ENCODE results near the gene TRIM23. TPM values are rescaled to one million over a fixed set of nuclear protein-coding genes. Genes with fewer than 3 reads are reported as not detected.
"Not testable (repeated sequence)": the region's sequence is repeated elsewhere in the genome, so short reads cannot be mapped to it uniquely, and the experiment has no call there.

TRIM23 gene
- total and polyA plus RNA-seq, 5 donors from 2014 or later = 10.3 to 20.6 (median 12.0) TPM

- Mint-ChIP-seq H3K9me3 (peaks cover 0 to 3% (median 0%) of the 10 kb centered on the region in 7 donors), H3K36me3 (peaks cover 10% of the 10 kb centered on the region), H3K27me3 (peaks cover 11% of the 10 kb centered on the region), H3K27ac (no peak overlapping the region), H3K4me3 (no peak overlapping the region), H3K4me1 (peaks cover 26 to 59% (median 43%) of the 10 kb centered on the region in 4 donors)
- ATAC-seq (ENCODE audit: low read depth in 2 of 2) = no peak
- Histone ChIP-seq H3K36me3 (ENCODE audit: control insufficient read depth, insufficient read depth, low read length) (peaks cover 18% of the 10 kb centered on the region), H3K27ac (ENCODE audit: insufficient read depth, low read length, poor library complexity, severe bottlenecking) (no peak overlapping the region), H3K27me3 (ENCODE audit: control insufficient read depth, insufficient read depth, low read length) (no peaks in the 10 kb centered on the region), H3K4me1 (ENCODE audit: control insufficient read depth, insufficient read depth, low read length, poor library complexity, severe bottlenecking) (peaks cover 28% of the 10 kb centered on the region), H3K9me3 (ENCODE audit: control insufficient read depth in 2 of 2, low read length in 2 of 2) (no peaks in the 10 kb centered on the region), H3K4me3 (ENCODE audit: low read depth, low read length) (no peak overlapping the region)
- no peak for DNase-seq
Observed at GRCh38 chr5:65620021-65620420, 4.1 kb downstream of the TRIM23 start.

GRCh38 chr5:65612298-65612907 lies 11.7 kb downstream of the TRIM23 start:
- Mint-ChIP-seq H3K9me3 (no peaks in the 10 kb centered on the region), H3K36me3 (peaks cover 56% of the 10 kb centered on the region), H3K27me3 (no peaks in the 10 kb centered on the region), H3K4me1 (peaks cover 13 to 27% (median 19%) of the 10 kb centered on the region in 4 donors), H3K27ac (no peak overlapping the region), H3K4me3 (no peak overlapping the region)
- no peak for DNase-seq
- ATAC-seq (ENCODE audit: low read depth in 2 of 2) = no peak
- no peaks in the 10 kb centered on the region for H3K27me3 ChIP-seq (ENCODE audit: control insufficient read depth, insufficient read depth, low read length)
- H3K9me3 ChIP-seq (ENCODE audit: control insufficient read depth in 2 of 2, low read length in 2 of 2) = no peaks in the 10 kb centered on the region
- no peaks in the 10 kb centered on the region for H3K4me1 ChIP-seq (ENCODE audit: control insufficient read depth, insufficient read depth, low read length, poor library complexity, severe bottlenecking)
- no peak overlapping the region for H3K4me3 ChIP-seq (ENCODE audit: low read depth, low read length)
- no peak overlapping the region for H3K27ac ChIP-seq (ENCODE audit: insufficient read depth, low read length, poor library complexity, severe bottlenecking)
- H3K36me3 ChIP-seq (ENCODE audit: control insufficient read depth, insufficient read depth, low read length) = peaks cover 80% of the 10 kb centered on the region

GRCh38 chr5:65611524-65611923 lies 12.6 kb downstream of the TRIM23 start:
- H3K4me1 ChIP-seq (ENCODE audit: control insufficient read depth, insufficient read depth, low read length, poor library complexity, severe bottlenecking) = no peaks in the 10 kb centered on the region
- DNase-seq = no peak
- no peaks in the 10 kb centered on the region for H3K9me3 Mint-ChIP-seq

GRCh38 chr5:65601761-65602160 lies 22.4 kb downstream of the TRIM23 start:
- not testable (repeated sequence) for H3K4me3 Mint-ChIP-seq; H3K9me3 Mint-ChIP-seq; H3K4me1 ChIP-seq (ENCODE audit: control insufficient read depth, insufficient read depth, low read length, poor library complexity, severe bottlenecking); H3K9me3 ChIP-seq (ENCODE audit: control insufficient read depth in 2 of 2, low read length in 2 of 2); H3K27me3 Mint-ChIP-seq; H3K4me3 ChIP-seq (ENCODE audit: low read depth, low read length); H3K27ac ChIP-seq (ENCODE audit: insufficient read depth, low read length, poor library complexity, severe bottlenecking); H3K27me3 ChIP-seq (ENCODE audit: control insufficient read depth, insufficient read depth, low read length); DNase-seq; ATAC-seq (ENCODE audit: low read depth in 2 of 2); H3K27ac Mint-ChIP-seq
- H3K36me3 ChIP-seq (ENCODE audit: control insufficient read depth, insufficient read depth, low read length) = peaks cover 86% of the 10 kb centered on the region
- H3K36me3 Mint-ChIP-seq = peaks cover 66% of the 10 kb centered on the region
- H3K4me1 Mint-ChIP-seq = peaks cover 9 to 34% (median 28%) of the 10 kb centered on the region in 4 donors

More at GRCh38 chr5:65611524-65611923, 12.6 kb downstream of the TRIM23 start:
- peaks cover 62% of the 10 kb centered on the region for H3K36me3 Mint-ChIP-seq
- Histone ChIP-seq H3K27ac (ENCODE audit: insufficient read depth, low read length, poor library complexity, severe bottlenecking) (no peak overlapping the region), H3K27me3 (ENCODE audit: control insufficient read depth, insufficient read depth, low read length) (no peaks in the 10 kb centered on the region), H3K36me3 (ENCODE audit: control insufficient read depth, insufficient read depth, low read length) (peaks cover 83% of the 10 kb centered on the region), H3K9me3 (ENCODE audit: control insufficient read depth in 2 of 2, low read length in 2 of 2) (no peaks in the 10 kb centered on the region), H3K4me3 (ENCODE audit: low read depth, low read length) (no peak overlapping the region)
- no peaks in the 10 kb centered on the region for H3K27me3 Mint-ChIP-seq
- H3K4me1 Mint-ChIP-seq = peaks cover 13 to 25% (median 20%) of the 10 kb centered on the region in 4 donors
- no peak overlapping the region for H3K27ac Mint-ChIP-seq
- H3K4me3 Mint-ChIP-seq = no peak overlapping the region
- no peak for ATAC-seq (ENCODE audit: low read depth in 2 of 2)

- no peaks in the 10 kb centered on the region for H3K27me3 ChIP-seq (ENCODE audit: control insufficient read depth, insufficient read depth, low read length)
- peaks cover 39% of the 10 kb centered on the region for H3K36me3 Mint-ChIP-seq
- no peak overlapping the region for H3K27ac ChIP-seq (ENCODE audit: insufficient read depth, low read length, poor library complexity, severe bottlenecking)
- no peaks in the 10 kb centered on the region for H3K27me3 Mint-ChIP-seq
- peaks cover 2 to 14% (median 6%) of the 10 kb centered on the region in 4 donors for H3K4me1 Mint-ChIP-seq
- H3K27ac Mint-ChIP-seq = no peak overlapping the region
- no peak for DNase-seq
- H3K36me3 ChIP-seq (ENCODE audit: control insufficient read depth, insufficient read depth, low read length) = peaks cover 88% of the 10 kb centered on the region
- no peaks in the 10 kb centered on the region for H3K9me3 ChIP-seq (ENCODE audit: control insufficient read depth in 2 of 2, low read length in 2 of 2)
- no peaks in the 10 kb centered on the region for H3K9me3 Mint-ChIP-seq
- H3K4me1 ChIP-seq (ENCODE audit: control insufficient read depth, insufficient read depth, low read length, poor library complexity, severe bottlenecking) = no peaks in the 10 kb centered on the region
- ATAC-seq (ENCODE audit: low read depth in 2 of 2) = no peak
- H3K4me3 ChIP-seq (ENCODE audit: low read depth, low read length) = no peak overlapping the region
- H3K4me3 Mint-ChIP-seq = no peak overlapping the region
Observed at GRCh38 chr5:65588694-65589093, 35.4 kb downstream of the TRIM23 start.

GRCh38 chr5:65577141-65577540 lies 47.0 kb downstream of the TRIM23 start:
- H3K4me1 Mint-ChIP-seq = peaks cover 28 to 39% (median 35%) of the 10 kb centered on the region in 4 donors
- Histone ChIP-seq H3K36me3 (ENCODE audit: control insufficient read depth, insufficient read depth, low read length) (peaks cover 66% of the 10 kb centered on the region), H3K27me3 (ENCODE audit: control insufficient read depth, insufficient read depth, low read length) (no peaks in the 10 kb centered on the region), H3K9me3 (ENCODE audit: control insufficient read depth in 2 of 2, low read length in 2 of 2) (no peaks in the 10 kb centered on the region), H3K4me1 (ENCODE audit: control insufficient read depth, insufficient read depth, low read length, poor library complexity, severe bottlenecking) (no peaks in the 10 kb centered on the region), H3K4me3 (ENCODE audit: low read depth, low read length) (no peak overlapping the region), H3K27ac (ENCODE audit: insufficient read depth, low read length, poor library complexity, severe bottlenecking) (no peak overlapping the region)
- DNase-seq = no peak
- H3K27me3 Mint-ChIP-seq = no peaks in the 10 kb centered on the region
- no peaks in the 10 kb centered on the region for H3K9me3 Mint-ChIP-seq
- H3K27ac Mint-ChIP-seq = peak overlapping the region in 2 of 3 donors; percentile 35 to 40
- no peak for ATAC-seq (ENCODE audit: low read depth in 2 of 2)
- no peak overlapping the region for H3K4me3 Mint-ChIP-seq
- peaks cover 48% of the 10 kb centered on the region for H3K36me3 Mint-ChIP-seq

GRCh38 chr5:65570598-65571226 lies 53.4 kb downstream of the TRIM23 start:
- Histone ChIP-seq H3K9me3 (ENCODE audit: control insufficient read depth in 2 of 2, low read length in 2 of 2) (no peaks in the 10 kb centered on the region), H3K36me3 (ENCODE audit: control insufficient read depth, insufficient read depth, low read length) (peaks cover 54% of the 10 kb centered on the region), H3K27ac (ENCODE audit: insufficient read depth, low read length, poor library complexity, severe bottlenecking) (no peak overlapping the region), H3K4me3 (ENCODE audit: low read depth, low read length) (no peak overlapping the region), H3K27me3 (ENCODE audit: control insufficient read depth, insufficient read depth, low read length) (no peaks in the 10 kb centered on the region), H3K4me1 (ENCODE audit: control insufficient read depth, insufficient read depth, low read length, poor library complexity, severe bottlenecking) (peaks cover under 1% of the 10 kb centered on the region)
- H3K9me3 Mint-ChIP-seq = no peaks in the 10 kb centered on the region
- H3K4me1 Mint-ChIP-seq = peaks cover 26 to 71% (median 56%) of the 10 kb centered on the region in 4 donors
- no peak overlapping the region for H3K27ac Mint-ChIP-seq
- peaks cover 45% of the 10 kb centered on the region for H3K36me3 Mint-ChIP-seq
- no peak overlapping the region for H3K4me3 Mint-ChIP-seq
- H3K27me3 Mint-ChIP-seq = no peaks in the 10 kb centered on the region
- ATAC-seq (ENCODE audit: low read depth in 2 of 2) = no peak
- DNase-seq = no peak

- Histone ChIP-seq H3K27me3 (ENCODE audit: control insufficient read depth, insufficient read depth, low read length) (no peaks in the 10 kb centered on the region), H3K4me1 (ENCODE audit: control insufficient read depth, insufficient read depth, low read length, poor library complexity, severe bottlenecking) (peaks cover 32% of the 10 kb centered on the region), H3K27ac (ENCODE audit: insufficient read depth, low read length, poor library complexity, severe bottlenecking) (no peak overlapping the region), H3K36me3 (ENCODE audit: control insufficient read depth, insufficient read depth, low read length) (peaks cover 32% of the 10 kb centered on the region), H3K9me3 (ENCODE audit: control insufficient read depth in 2 of 2, low read length in 2 of 2) (no peaks in the 10 kb centered on the region), H3K4me3 (ENCODE audit: low read depth, low read length) (peak overlapping the region; percentile 7)
- peaks cover 18 to 72% (median 59%) of the 10 kb centered on the region in 4 donors for H3K4me1 Mint-ChIP-seq
- no peaks in the 10 kb centered on the region for H3K9me3 Mint-ChIP-seq
- DNase-seq (no peak), ATAC-seq (ENCODE audit: low read depth in 2 of 2) (no peak)
- H3K36me3 Mint-ChIP-seq = peaks cover 18% of the 10 kb centered on the region
- H3K4me3 Mint-ChIP-seq = peak overlapping the region in 1 of 4 donors; percentile 13
- H3K27ac Mint-ChIP-seq = peak overlapping the region in 1 of 3 donors; percentile 63
- H3K27me3 Mint-ChIP-seq = no peaks in the 10 kb centered on the region
Observed at GRCh38 chr5:65566505-65566904, 57.6 kb downstream of the TRIM23 start.

All from CD4-positive, CD25-positive, alpha-beta regulatory T cell (primary cell).